Endodermal cell (in vitro differentiated cells): ENCODE measurements around the gene ATP6V0E1. TPM values are rescaled to one million over a fixed set of nuclear protein-coding genes. Genes with fewer than 3 reads are reported as not detected.

Experiments
- DNase-seq: peaks from one replicate; pipeline ENCODE4 v3.0.0-alpha.2; 2017
- H3K27ac ChIP-seq: 2 replicates; pipeline ENCODE4 v1.5.1; 2013; ENCODE audit warnings: mild to moderate bottlenecking, low read depth, low read length, moderate library complexity
- H3K27me3 ChIP-seq: 2 replicates; pipeline ENCODE4 v1.6.1; 2013; ENCODE audit warnings: mild to moderate bottlenecking, low read length, moderate library complexity; ENCODE audit not compliant: insufficient read depth, control insufficient read depth, poor library complexity, severe bottlenecking
- H3K36me3 ChIP-seq: 2 replicates; pipeline ENCODE4 v1.7.0; 2013; ENCODE audit warnings: mild to moderate bottlenecking, low read length, moderate library complexity; ENCODE audit not compliant: control insufficient read depth, insufficient read depth
- H3K4me1 ChIP-seq: one replicate; pipeline ENCODE4 v1.7.0; 2013; ENCODE audit warnings: low read length; ENCODE audit not compliant: control insufficient read depth, insufficient read depth
- H3K4me3 ChIP-seq: 2 replicates; pipeline ENCODE4 v1.5.1; 2013; ENCODE audit warnings: mild to moderate bottlenecking, low read length, moderate library complexity
- H3K9ac ChIP-seq: 2 replicates; pipeline ENCODE4 v1.6.1; 2013; ENCODE audit warnings: mild to moderate bottlenecking, low read length, moderate library complexity; ENCODE audit not compliant: poor library complexity, severe bottlenecking; ENCODE audit errors: extremely low read depth
- H3K9me3 ChIP-seq: 2 replicates; pipeline ENCODE4 v1.6.1; 2013; ENCODE audit warnings: mild to moderate bottlenecking, low read length, moderate library complexity; ENCODE audit not compliant: control insufficient read depth
- H3K27ac Mint-ChIP-seq: 2 replicates; pipeline ENCODE4 v1.8.0; 2020; ENCODE audit warnings: mixed read lengths
- H3K27me3 Mint-ChIP-seq: 2 replicates; pipeline ENCODE4 v1.8.0; 2021; ENCODE audit warnings: mild to moderate bottlenecking, mixed read lengths; ENCODE audit not compliant: insufficient read depth
- H3K36me3 Mint-ChIP-seq: 2 replicates; pipeline ENCODE4 v1.8.0; 2020; ENCODE audit warnings: low read depth, mixed read lengths
- H3K4me1 Mint-ChIP-seq: 2 replicates; pipeline ENCODE4 v1.8.0; 2020; ENCODE audit warnings: mixed read lengths
- H3K4me3 Mint-ChIP-seq: 2 replicates; pipeline ENCODE4 v1.8.0; 2020; ENCODE audit warnings: mild to moderate bottlenecking, moderate library complexity, mixed read lengths
- H3K9me3 Mint-ChIP-seq: 2 replicates; pipeline ENCODE4 v1.8.0; 2020; ENCODE audit warnings: mild to moderate bottlenecking, mixed read lengths
- WGBS, 2 experiments: methylation state at CpG; one replicate each; pipeline versions ENCODE4 v1.1.5 to v1.1.7; 2013; ENCODE audit warnings: missing lambda C conversion rate in 2 of 2, mixed read lengths in 1 of 2; ENCODE audit not compliant: insufficient coverage in 1 of 2, insufficient read length in 1 of 2; 5-methylcytosine and 5-hydroxymethylcytosine counted together
- total RNA-seq, 2 donors: library from RNA; stranded (reverse); fragmentation: NEBNext Ultra II Directional in 1 of 2; extraction: Animal tissue kit (Norgen Biotek cat#: 25700) in 1 of 2; gene quantifications; 2 replicates in 1 of 2; 3 replicates in 1 of 2; pipeline ENCODE4 v1.2.1, GENCODE V29; 2021
- TF ChIP-seq, protein P1 (sequence below): fragments of 200-600 bp; sonication (generic); conservative IDR thresholded peaks from 2 replicates; pipeline ENCODE4 v1.5.0; 2021; ENCODE audit warnings: antibody characterized with exemption, mild to moderate bottlenecking

ATP6V0E1 gene
- total RNA-seq, 2 donors from 2014 or later, result 119 to 128 TPM

DNA sequence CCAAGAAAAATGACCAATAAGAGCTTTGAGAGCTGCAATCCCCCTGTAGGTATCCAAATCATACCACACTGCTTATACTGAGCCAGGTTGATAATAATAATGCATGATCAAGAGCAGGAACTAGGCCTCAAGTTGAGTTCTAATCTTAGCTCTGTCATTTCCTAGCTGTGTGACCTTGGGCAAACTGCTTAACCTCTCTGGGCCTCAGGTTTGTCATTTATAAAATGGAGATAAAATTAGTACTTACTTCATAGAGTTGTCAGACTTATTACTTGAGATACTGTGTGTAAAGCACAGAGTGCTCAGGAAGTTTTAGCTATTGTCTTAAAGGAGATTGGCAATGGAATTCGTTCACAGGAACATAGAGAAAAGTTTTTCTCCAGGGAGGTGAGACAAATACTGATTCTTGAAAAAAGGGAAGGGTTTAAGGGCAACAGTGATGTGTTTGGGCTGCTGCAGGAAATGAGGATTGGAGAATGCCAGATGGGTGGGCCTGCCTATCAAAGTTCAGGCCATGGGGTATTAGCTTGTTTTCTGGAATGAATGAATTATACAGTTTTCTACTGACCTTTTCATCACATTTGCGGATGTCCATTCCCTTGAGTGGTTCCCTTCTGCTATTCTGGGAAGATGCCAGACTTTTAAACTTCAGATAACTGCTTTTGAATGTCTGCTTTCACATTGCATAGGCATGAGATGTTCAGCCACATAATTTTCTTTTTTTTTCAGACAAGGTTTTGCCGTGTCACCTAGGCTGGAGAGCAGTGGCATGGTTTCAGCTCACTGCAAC lies 10.2 kb upstream of the ATP6V0E1 start:
- Mint-ChIP-seq H3K27ac (no peak overlapping the region), H3K9me3 (no peaks in the 10 kb centered on the region), H3K36me3 (peaks cover 12% of the 10 kb centered on the region), H3K4me1 (no peaks in the 10 kb centered on the region), H3K27me3 (peaks cover 28% of the 10 kb centered on the region), H3K4me3 (no peak overlapping the region)
- TF ChIP-seq, protein P1, sequence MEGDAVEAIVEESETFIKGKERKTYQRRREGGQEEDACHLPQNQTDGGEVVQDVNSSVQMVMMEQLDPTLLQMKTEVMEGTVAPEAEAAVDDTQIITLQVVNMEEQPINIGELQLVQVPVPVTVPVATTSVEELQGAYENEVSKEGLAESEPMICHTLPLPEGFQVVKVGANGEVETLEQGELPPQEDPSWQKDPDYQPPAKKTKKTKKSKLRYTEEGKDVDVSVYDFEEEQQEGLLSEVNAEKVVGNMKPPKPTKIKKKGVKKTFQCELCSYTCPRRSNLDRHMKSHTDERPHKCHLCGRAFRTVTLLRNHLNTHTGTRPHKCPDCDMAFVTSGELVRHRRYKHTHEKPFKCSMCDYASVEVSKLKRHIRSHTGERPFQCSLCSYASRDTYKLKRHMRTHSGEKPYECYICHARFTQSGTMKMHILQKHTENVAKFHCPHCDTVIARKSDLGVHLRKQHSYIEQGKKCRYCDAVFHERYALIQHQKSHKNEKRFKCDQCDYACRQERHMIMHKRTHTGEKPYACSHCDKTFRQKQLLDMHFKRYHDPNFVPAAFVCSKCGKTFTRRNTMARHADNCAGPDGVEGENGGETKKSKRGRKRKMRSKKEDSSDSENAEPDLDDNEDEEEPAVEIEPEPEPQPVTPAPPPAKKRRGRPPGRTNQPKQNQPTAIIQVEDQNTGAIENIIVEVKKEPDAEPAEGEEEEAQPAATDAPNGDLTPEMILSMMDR, result no peak
- H3K27me3 ChIP-seq, result peaks cover 17% of the 10 kb centered on the region
- H3K9me3 ChIP-seq, result no peaks in the 10 kb centered on the region
- peaks cover 12% of the 10 kb centered on the region for H3K36me3 ChIP-seq
- no peaks in the 10 kb centered on the region for H3K4me1 ChIP-seq
- 86 to 97% methylated on average over 3 of the region's 3 CpGs for WGBS, 2 experiments
- no peak overlapping the region for H3K4me3 ChIP-seq
- no peak overlapping the region for H3K9ac ChIP-seq
- DNase-seq, result no peak
- H3K27ac ChIP-seq, result no peak overlapping the region

DNA sequence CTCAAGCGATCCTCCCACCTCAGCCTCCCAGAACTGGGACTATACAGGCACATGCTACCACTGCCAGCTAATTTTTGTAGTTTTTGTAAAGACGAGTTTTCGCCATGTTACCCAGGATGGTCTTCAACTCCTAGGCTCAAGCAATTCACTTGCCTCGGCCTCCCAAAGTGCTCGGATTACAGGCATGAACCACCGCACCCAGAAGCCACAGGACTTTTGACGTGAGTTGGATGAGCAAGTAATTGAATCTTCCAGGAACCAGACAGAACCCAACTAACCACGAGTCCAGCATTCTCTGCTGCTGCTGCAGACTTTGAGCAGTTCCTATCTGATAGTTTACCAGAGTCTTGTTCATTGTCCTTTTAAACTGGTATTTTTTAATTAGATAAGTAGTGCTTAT lies 9.6 kb upstream of the ATP6V0E1 start:
- Mint-ChIP-seq H3K4me3 (no peak overlapping the region), H3K27ac (no peak overlapping the region), H3K9me3 (no peaks in the 10 kb centered on the region), H3K27me3 (peaks cover 28% of the 10 kb centered on the region), H3K36me3 (peaks cover 9% of the 10 kb centered on the region), H3K4me1 (no peaks in the 10 kb centered on the region)
- Histone ChIP-seq H3K4me3 (no peak overlapping the region), H3K4me1 (no peaks in the 10 kb centered on the region), H3K9me3 (no peaks in the 10 kb centered on the region), H3K27me3 (peaks cover 17% of the 10 kb centered on the region), H3K9ac (no peak overlapping the region), H3K36me3 (peaks cover 9% of the 10 kb centered on the region), H3K27ac (no peak overlapping the region)
- TF ChIP-seq, protein P1, result no peak
- no peak for DNase-seq
- WGBS, 2 experiments, result 86 to 95% methylated on average over 7 to 8 of the region's 8 CpGs

DNA sequence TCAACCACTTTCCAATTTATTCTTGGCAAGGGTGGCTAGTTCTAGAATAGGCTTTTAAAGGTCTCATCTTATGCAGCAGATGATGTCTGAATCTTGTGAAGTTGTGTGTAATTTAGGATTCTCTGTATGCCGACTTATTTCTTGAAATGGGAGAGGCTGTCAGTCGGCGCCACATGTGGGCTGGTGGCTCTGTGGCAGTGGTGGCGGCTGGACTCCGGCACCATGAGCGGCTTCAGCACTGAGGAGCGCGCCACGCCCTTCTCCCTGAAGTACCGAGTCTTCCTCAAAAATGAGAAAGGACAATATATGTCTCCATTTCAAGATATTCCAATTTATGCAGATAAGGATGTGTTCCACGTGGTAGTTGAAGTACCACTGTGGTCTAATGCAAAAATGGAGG lies 8.3 kb upstream of the ATP6V0E1 start:
- Mint-ChIP-seq H3K27me3 (peaks cover 32% of the 10 kb centered on the region), H3K9me3 (no peaks in the 10 kb centered on the region), H3K27ac (no peak overlapping the region), H3K36me3 (no peaks in the 10 kb centered on the region), H3K4me3 (no peak overlapping the region), H3K4me1 (no peaks in the 10 kb centered on the region)
- Histone ChIP-seq H3K4me1 (no peaks in the 10 kb centered on the region), H3K4me3 (no peak overlapping the region), H3K9me3 (no peaks in the 10 kb centered on the region), H3K36me3 (no peaks in the 10 kb centered on the region), H3K27ac (no peak overlapping the region), H3K9ac (no peak overlapping the region), H3K27me3 (peaks cover 17% of the 10 kb centered on the region)
- TF ChIP-seq, protein P1, result no peak
- WGBS, 2 experiments, result 84 to 100% methylated on average over 2 to 11 of the region's 11 CpGs
- DNase-seq, result no peak
